Neural progenitor cell (in vitro differentiated cells): ENCODE measurements around the gene TSHZ2.

Experiments used
- CTCF ChIP-seq: fragments of 200-600 bp; sonication (generic); IDR thresholded peaks from 2 replicates; pipeline ENCODE4 v1.5.1; 2017; ENCODE audit warnings: antibody characterized with exemption, mild to moderate bottlenecking
- EZH2 ChIP-seq: fragments of 200-600 bp; sonication (generic); IDR thresholded peaks from 2 replicates; pipeline ENCODE4 v1.6.1; 2017; ENCODE audit warnings: antibody characterized with exemption, mild to moderate bottlenecking, moderate library complexity

- TF ChIP-seq CTCF = no peak
- no peak for TF ChIP-seq EZH2
These were observed 207.6 kb downstream of the TSHZ2 start for GRCh38 chr20:53179749-53180148.
